ENCODE measurements around the gene DYNC2H1.

DNA sequence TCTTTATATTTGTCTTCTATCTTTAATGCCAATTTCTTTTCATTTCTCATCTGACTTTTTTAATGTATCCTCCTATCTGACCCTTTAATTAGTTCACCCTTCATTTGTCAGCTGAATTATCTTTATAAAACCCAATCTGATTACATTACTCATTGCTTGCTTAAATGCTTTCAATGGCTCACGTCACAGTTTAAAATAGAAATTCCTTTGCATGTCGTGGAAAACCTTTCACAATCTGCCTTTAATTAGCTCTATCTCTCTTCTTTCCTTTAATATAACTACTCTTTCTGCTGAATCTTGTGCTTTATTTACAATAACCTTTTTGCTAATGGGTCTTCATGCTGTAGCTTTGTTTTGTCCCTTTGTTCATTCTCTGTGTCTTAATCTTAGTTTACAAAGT is 125.7 kb downstream of the DYNC2H1 start:
- TF ChIP-seq, protein P1, sequence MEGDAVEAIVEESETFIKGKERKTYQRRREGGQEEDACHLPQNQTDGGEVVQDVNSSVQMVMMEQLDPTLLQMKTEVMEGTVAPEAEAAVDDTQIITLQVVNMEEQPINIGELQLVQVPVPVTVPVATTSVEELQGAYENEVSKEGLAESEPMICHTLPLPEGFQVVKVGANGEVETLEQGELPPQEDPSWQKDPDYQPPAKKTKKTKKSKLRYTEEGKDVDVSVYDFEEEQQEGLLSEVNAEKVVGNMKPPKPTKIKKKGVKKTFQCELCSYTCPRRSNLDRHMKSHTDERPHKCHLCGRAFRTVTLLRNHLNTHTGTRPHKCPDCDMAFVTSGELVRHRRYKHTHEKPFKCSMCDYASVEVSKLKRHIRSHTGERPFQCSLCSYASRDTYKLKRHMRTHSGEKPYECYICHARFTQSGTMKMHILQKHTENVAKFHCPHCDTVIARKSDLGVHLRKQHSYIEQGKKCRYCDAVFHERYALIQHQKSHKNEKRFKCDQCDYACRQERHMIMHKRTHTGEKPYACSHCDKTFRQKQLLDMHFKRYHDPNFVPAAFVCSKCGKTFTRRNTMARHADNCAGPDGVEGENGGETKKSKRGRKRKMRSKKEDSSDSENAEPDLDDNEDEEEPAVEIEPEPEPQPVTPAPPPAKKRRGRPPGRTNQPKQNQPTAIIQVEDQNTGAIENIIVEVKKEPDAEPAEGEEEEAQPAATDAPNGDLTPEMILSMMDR (conservative IDR thresholded peaks at IDR 0.05 in 1 of 2, IDR thresholded peaks at IDR 0.05 in 1 of 2; ENCODE audit: low read depth in 1 of 2, low read length in 2 of 2) = no peak
- no peak for TF ChIP-seq EZH2 (IDR thresholded peaks at IDR 0.05; ENCODE audit: low read length, missing control alignments)

Data from fibroblast of lung (primary cell).